Stimulated activated CD4-positive, alpha-beta T cell treated with anti-CD3 and anti-CD28 coated beads, Interleukin-4, amount 100 ng/mL, for 1 hour (primary cell): ENCODE data around the gene INPP5D.
"Not testable (repeated sequence)": the region's sequence is repeated elsewhere in the genome, so short reads cannot be mapped to it uniquely, and the experiment has no call there.

ENCODE experiments used
- DNase-seq: peaks from one replicate; pipeline ENCODE4 v3.0.0-alpha.2; 2020

The INPP5D gene

GRCh38 chr2:233119806-233120205, 59.7 kb downstream of the INPP5D start:
- DNase-seq: no peak

- DNase-seq: no peak
Observed at GRCh38 chr2:233120459-233120858, 60.3 kb downstream of the INPP5D start.

- no peak for DNase-seq
Observed at GRCh38 chr2:233121856-233122255, 61.7 kb downstream of the INPP5D start.

GRCh38 chr2:233122541-233122940, 62.4 kb downstream of the INPP5D start:
- DNase-seq: no peak

GRCh38 chr2:233123576-233123975, 63.4 kb downstream of the INPP5D start:
- not testable (repeated sequence) for DNase-seq

GRCh38 chr2:233124421-233125080, 64.4 kb downstream of the INPP5D start:
- DNase-seq: no peak

- no peak for DNase-seq
Observed at GRCh38 chr2:233125455-233126065, 65.4 kb downstream of the INPP5D start.

GRCh38 chr2:233129351-233129978, 69.3 kb downstream of the INPP5D start:
- no peak for DNase-seq

GRCh38 chr2:233130024-233130423, 69.9 kb downstream of the INPP5D start:
- no peak for DNase-seq

- DNase-seq: no peak
Observed at GRCh38 chr2:233130481-233131020, 70.4 kb downstream of the INPP5D start.

GRCh38 chr2:233131936-233132720, 72.0 kb downstream of the INPP5D start:
- DNase-seq: no peak

- DNase-seq: no peak
Observed at GRCh38 chr2:233133239-233133638, 73.1 kb downstream of the INPP5D start.

- DNase-seq: no peak
Observed at GRCh38 chr2:233135421-233135820, 75.3 kb downstream of the INPP5D start.

GRCh38 chr2:233137040-233137439, 76.9 kb downstream of the INPP5D start:
- no peak for DNase-seq

- DNase-seq: no peak
Observed at GRCh38 chr2:233140077-233140585, 80.0 kb downstream of the INPP5D start.

GRCh38 chr2:233140978-233141377, 80.8 kb downstream of the INPP5D start:
- no peak for DNase-seq

GRCh38 chr2:233141901-233142300, 81.8 kb downstream of the INPP5D start:
- DNase-seq: no peak

- no peak for DNase-seq
Observed at GRCh38 chr2:233142355-233142897, 82.3 kb downstream of the INPP5D start.

GRCh38 chr2:233143700-233144331, 83.7 kb downstream of the INPP5D start:
- no peak for DNase-seq

GRCh38 chr2:233145726-233146125, 85.6 kb downstream of the INPP5D start:
- no peak for DNase-seq

- DNase-seq: no peak
Observed at GRCh38 chr2:233146194-233146593, 86.1 kb downstream of the INPP5D start.

- no peak for DNase-seq
Observed at GRCh38 chr2:233147136-233147828, 87.1 kb downstream of the INPP5D start.
